Astrocyte of the spinal cord (primary cell): ENCODE data around the gene IGSF22.
"Not testable (repeated sequence)": the region's sequence is repeated elsewhere in the genome, so short reads cannot be mapped to it uniquely, and the experiment has no call there.

ENCODE experiments used
- DNase-seq: peaks from one replicate; pipeline ENCODE4 v3.0.0; 2011; ENCODE audit warnings: low read depth, low spot score
- H3K4me3 ChIP-seq: 2 replicates; pipeline ENCODE4 v1.5.1; 2011; ENCODE audit warnings: low read depth, mild to moderate bottlenecking, low read length, moderate library complexity
- CTCF ChIP-seq: IDR thresholded peaks from 2 replicates; pipeline ENCODE4 v1.5.1; 2012; ENCODE audit warnings: low read depth, mild to moderate bottlenecking, low read length, inconsistent platforms
- in situ Hi-C: cut with HindIII; loops from 2 replicates; pipeline ENCODE4 v1.10.0; 2017; ENCODE audit warnings: low sequenced_read_pairs

Gene IGSF22

GRCh38 chr11:18684267-18684666 is 41.7 kb downstream of the IGSF22 start:
- in situ Hi-C loops, result no loop called here

GRCh38 chr11:18682466-18682865 is 43.5 kb downstream of the IGSF22 start:
- no peak for DNase-seq
- in situ Hi-C loops, result no loop called here

More at GRCh38 chr11:18684267-18684666, 41.7 kb downstream of the IGSF22 start:
- TF ChIP-seq CTCF, result no peak
- no peak for DNase-seq
- H3K4me3 ChIP-seq, result no peak overlapping the region

GRCh38 chr11:18681949-18682348 is 44.0 kb downstream of the IGSF22 start:
- in situ Hi-C loops, DNase-seq, H3K4me3 ChIP-seq: not testable (repeated sequence)

More at GRCh38 chr11:18682466-18682865, 43.5 kb downstream of the IGSF22 start:
- H3K4me3 ChIP-seq, result no peak overlapping the region
- no peak for TF ChIP-seq CTCF

- H3K4me3 ChIP-seq, result no peak overlapping the region
- TF ChIP-seq CTCF, result no peak
- in situ Hi-C loops, result no loop called here
- no peak for DNase-seq
Measured at GRCh38 chr11:18677560-18677959, 48.4 kb downstream of the IGSF22 start.

- TF ChIP-seq CTCF, result no peak
- DNase-seq, result no peak
- no peak overlapping the region for H3K4me3 ChIP-seq
- in situ Hi-C loops, result no loop called here
Measured at GRCh38 chr11:18676803-18677202, 49.2 kb downstream of the IGSF22 start.

GRCh38 chr11:18672209-18672608 is 53.8 kb downstream of the IGSF22 start:
- H3K4me3 ChIP-seq, in situ Hi-C loops: not testable (repeated sequence)

GRCh38 chr11:18671246-18671645 is 54.7 kb downstream of the IGSF22 start:
- in situ Hi-C loops, result no loop called here
- H3K4me3 ChIP-seq, result no peak overlapping the region
- TF ChIP-seq CTCF, result no peak
- DNase-seq, result no peak

More at GRCh38 chr11:18672209-18672608, 53.8 kb downstream of the IGSF22 start:
- not testable (repeated sequence) for DNase-seq

- no peak overlapping the region for H3K4me3 ChIP-seq
- DNase-seq, result no peak
- TF ChIP-seq CTCF, result no peak
- in situ Hi-C loops, result no loop called here
Measured at GRCh38 chr11:18669711-18670110, 56.3 kb downstream of the IGSF22 start.
